Stimulated activated CD8-positive, alpha-beta memory T cell treated with anti-CD3 and anti-CD28 coated beads, Interleukin-2, amount 100 ng/mL, for 1 hour (primary cell): ENCODE data around the gene FANCL.
"Not testable (repeated sequence)": the region's sequence is repeated elsewhere in the genome, so short reads cannot be mapped to it uniquely, and the experiment has no call there.

Experiments
- DNase-seq, 2 donors: peaks; one replicate each; pipeline ENCODE4 v3.0.0-alpha.2; 2020; ENCODE audit warnings: low read depth in 2 of 2

Gene FANCL

DNA sequence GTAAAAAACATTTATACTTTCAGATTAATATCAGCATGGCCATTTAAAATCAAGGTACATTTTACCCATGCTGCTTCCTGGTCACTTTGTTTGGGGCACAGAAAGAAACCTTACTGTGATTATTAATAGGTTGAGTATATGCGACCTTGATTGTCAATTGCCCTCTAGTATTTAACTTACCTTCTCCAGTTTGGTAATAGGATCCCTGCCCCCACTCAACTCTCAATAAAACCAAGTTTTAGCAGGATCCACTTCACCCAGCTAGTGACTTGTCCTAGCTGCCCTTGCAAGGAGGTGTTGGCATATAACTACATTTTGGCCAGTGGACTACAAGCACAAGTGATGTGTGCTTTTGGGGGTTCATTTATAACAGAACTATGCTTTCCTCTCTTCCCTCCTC lies 34.3 kb downstream of the FANCL start:
- DNase-seq: no peak

DNA sequence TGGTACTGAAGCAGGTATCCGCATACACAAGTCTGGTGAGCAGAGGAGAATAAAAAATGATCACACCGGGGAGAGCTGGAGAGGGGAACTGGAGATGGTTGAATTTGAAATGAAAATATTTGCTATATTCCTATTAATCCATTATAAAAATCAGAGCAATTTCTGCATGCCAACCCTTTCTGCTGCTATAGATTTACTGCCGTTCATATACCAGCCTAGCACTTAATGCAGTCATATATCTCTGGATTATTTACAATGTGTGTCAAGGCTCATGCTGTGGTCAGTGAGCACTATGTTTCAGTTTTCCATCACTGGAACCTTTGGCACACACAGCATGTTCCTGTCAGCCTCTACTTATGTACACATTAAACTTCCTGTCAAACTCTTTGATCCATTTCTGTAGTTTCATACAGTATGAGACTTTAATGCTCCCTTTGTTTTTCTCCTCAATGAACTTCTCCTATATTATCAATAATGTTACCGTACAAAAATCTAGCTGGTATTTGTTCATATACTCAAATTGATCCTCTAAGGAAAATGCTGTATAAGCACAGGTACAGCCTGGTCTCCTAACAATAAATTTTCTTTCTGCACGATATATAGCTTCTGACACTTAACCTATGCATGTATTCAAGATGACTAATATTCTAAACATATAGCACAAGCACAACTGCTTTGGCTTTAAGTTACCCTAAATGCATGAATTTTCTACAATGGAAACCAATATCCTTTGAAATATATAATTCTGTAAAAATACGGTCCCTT lies 36.7 kb downstream of the FANCL start:
- DNase-seq: no peak

DNA sequence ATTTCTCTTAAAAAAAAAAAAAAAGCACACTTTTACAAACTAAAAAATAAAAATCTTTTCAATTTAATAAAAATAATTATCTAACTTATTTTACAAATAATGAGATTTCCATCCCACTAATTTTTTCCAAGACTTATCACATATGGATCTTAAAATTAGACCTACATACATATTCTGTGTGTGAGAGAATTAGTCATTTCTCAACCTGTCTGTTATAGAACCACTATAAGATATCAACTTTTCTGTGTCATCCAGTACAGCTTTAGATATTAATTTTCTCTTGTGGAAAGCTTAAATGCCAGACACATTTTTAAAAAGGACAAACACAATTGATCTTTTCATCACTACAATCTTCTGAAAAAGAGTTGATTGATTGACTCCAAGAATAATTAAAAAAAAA lies 38.1 kb downstream of the FANCL start:
- no peak for DNase-seq

DNA sequence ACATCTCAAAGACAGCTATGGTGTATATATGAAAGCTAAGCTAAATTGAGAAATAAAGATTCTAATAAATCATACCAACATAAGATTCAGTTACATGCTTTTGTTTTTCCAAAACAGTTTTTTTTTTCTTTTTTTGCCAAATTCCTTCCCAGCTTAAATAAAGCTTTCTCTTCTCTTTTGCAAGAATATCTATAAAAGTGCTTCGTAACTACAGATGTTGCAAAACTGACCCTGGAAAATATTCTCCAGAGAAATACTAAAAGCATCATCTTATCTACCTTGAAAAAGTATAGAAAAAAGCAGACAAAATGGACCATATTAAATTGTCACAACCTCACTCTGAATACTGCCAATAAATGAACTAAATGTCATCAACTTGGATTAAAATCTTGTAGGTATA lies 38.7 kb downstream of the FANCL start:
- DNase-seq: no peak

DNA sequence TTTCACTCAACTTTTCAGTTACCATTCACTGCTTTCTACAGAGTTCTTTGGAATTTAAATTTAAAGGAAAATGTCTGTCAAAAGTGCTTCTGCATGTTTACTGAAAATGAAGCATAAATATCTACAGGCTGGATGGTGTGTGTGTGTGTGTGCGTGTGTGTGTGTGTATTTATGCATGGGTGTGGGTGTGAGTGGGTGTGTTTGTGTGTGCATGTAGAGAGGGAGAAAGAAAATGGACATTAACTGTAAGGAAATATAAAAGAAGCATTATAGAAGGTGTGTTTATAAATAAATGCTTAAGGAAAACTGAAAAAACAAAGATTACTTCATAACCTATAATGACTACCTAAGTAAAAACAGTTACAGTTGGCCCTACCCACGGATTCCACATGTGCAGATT lies 43.2 kb downstream of the FANCL start:
- DNase-seq: no peak

DNA sequence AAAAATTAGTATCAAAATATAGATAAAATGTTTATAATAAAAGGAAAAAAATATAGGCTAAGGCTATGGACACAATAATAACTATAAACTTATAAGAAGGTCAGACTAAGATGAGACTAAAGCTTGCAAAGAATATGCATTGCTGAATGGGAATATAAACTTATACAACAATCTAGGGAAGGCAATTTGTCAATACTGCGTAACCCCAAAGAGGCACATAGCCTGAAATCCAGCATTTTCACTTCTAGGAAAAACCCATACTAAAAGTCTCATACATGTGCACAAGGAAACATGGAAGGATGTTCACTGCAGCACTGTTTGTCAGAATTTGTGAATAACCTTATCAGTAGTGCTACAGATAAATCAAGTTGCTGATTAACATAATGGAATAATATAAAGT lies 45.5 kb downstream of the FANCL start:
- no peak for DNase-seq

DNA sequence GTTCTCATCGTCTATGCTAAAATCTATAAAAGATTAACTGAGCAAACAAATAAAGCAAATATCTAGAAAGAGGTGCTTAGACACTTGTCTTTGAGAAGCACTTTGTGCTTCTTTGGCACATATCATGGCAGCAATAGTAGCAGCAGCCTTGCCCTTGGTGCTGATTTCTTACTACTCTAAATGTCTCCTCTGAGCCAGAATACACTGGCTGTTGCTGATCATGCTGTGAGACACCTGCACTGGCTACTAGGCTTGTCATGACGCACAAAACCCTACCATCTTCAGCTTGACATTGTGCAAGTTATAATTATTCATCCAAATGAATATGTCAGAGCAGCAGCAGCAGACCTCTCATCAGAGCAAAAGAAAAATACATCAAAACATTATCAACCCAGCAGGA lies 46.7 kb downstream of the FANCL start:
- DNase-seq: no peak

DNA sequence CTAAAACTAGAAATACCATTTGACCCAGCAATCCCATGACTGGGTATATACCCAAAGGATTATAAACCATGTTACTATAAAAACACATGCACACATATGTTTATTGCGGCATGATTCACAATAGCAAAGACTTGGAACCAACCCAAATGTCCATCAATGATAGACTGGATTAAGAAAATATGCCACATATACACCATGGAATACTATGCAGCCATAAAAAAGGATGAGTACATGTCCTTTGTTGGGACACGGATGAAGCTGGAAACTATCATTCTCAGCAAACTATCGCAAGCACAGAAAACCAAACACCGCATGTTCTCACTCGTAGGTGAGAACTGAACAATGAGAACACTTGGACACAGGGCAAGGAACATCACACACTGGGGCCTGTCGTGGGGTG lies 54.1 kb downstream of the FANCL start:
- DNase-seq: not testable (repeated sequence)

DNA sequence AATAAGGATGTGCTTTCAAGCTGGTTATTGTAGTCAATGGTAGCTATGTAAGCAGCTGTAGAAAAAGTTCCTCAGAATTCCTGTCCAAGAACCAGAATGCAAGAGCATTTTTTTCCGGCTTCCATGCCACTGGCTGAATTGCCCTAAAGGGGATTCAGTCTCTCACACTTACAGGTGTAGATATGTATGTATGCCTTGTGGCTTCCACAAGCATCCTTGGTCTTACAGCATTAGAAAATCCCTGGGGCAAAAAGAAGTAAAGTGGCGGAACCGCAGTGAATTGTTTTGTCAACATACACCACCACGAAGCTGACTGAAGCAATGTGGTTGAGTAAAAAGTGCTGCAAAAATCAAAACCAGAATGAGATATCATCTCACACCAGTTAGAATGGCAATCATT lies 54.6 kb downstream of the FANCL start:
- no peak for DNase-seq

DNA sequence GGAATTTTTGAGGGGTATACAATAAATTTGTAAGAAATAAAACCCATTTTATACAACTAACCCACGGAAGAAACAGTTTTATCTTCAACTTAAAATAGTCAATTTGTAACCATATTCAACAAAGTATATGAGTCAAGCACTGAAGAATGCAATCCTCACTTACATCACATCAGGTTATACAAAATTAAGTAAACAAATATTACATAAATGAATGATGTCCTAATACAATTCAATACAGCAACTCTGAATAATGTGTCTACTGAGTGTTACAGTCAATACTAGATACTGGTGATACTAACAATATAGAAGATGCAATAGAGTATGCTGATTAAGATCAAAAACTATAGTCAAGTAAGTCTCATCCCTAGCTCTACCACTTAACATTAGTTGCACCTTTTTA lies 58.6 kb downstream of the FANCL start:
- no peak for DNase-seq

DNA sequence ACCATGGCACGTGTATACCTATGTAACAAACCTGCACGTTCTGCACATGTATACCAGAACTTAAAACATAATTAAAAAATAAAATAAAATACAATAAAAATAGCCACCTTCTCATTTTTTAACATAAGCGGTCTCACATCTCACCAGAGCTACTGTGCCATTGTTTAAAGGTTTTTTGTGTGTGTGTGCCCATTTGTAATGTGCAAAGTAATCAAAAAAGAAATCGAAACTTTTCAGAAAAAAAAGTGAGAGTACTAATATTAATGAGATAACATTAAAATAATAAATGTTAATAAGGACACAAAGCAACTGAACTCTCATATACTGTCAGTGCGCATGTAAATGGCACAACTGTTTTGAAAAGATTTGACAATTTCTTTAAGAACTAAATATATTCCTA lies 60.5 kb downstream of the FANCL start:
- no peak for DNase-seq

DNA sequence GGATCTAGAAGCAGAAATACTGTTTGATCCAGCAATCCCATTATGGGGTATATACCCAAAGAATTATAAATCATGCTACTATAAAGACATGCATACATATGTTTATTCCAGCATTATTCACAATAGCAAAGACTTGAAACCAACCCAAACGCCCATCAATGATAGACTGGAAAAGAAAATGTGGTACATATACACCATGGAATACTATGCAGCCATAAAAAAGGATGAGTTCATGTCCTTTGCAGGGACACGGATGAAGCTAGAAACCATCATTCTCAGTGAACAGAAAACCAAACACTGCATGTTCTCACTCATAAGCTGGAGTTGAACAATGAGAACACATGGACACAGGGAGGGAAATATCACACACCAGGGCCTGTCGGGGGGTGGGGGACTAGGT lies 61.0 kb downstream of the FANCL start:
- not testable (repeated sequence) for DNase-seq

DNA sequence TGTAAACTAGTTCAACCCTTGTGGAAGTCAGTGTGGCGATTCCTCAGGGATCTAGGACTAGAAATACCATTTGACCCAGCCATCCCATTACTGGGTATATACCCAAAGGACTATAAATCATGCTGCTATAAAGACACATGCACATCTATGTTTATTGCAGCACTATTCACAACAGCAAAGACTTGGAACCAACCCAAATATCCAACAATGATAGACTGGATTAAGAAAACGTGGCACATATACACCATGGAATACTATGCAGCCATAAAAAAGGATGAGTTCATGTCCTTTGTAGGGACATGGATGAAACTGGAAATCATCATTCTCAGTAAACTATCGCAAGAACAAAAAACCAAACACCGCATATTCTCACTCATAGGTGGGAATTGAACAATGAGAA lies 63.9 kb downstream of the FANCL start:
- DNase-seq: not testable (repeated sequence)

DNA sequence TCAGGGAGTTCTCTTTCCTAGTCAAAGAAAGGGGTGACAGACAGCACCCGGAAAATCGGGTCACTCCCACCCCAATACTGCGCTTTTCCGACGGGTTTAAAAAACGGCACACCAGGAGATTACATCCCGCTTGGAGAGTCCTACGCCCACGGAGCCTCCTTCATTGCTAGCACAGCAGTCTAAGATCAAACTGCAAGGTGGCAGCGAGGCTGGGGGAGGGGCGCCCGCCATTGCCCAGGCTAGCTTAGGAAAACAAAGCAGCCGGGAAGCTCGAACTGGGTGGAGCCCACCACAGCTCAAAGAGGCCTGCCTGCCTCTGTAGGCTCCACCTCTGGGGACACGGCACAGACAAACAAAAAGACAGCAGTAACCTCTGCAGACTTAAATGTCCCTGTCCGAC lies 69.3 kb downstream of the FANCL start:
- not testable (repeated sequence) for DNase-seq

DNA sequence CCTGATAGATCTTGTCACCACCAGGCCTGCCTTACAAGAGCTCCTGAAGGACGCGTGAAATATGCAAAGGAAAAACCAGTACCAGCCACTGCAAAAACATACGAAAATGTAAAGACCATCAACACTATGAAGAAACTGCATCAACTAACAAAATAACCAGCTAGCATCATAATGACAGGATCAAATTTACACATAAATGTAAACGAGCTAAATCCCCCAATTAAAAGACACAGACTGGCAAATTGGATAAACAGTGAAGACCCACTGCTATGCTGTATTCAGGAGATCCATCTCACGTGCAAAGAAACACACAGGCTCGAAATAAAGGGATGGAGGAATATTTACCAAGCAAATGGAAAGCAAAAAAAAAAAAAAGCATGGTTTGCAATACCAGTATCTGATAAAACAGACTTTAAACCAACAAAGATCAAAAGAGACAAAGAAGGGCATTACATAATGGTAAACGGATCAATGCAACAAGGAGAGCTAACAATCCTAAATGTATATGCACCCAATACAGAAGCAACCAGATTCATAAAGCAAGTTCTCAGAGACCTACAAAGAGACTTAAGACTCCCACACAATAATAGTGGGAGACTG lies 70.7 kb downstream of the FANCL start:
- not testable (repeated sequence) for DNase-seq

DNA sequence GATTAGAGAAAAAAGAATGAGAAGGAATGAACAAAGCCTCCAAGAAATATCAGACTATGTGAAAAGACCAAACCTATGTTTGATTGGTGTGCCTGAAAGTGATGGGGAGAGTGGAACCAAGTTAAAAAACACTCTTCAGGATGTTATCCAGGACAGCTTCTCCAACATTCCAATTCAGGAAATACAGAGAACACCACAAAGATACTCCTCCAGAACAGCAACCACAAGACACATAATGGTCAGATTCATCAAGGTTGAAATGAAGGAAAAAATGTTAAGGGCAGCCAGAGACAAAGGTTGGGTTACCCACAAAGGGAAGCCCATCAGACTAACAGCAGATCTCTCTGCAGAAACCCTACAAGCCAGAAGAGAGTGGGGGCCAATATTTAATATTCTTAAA lies 71.3 kb downstream of the FANCL start:
- DNase-seq: not testable (repeated sequence)

DNA sequence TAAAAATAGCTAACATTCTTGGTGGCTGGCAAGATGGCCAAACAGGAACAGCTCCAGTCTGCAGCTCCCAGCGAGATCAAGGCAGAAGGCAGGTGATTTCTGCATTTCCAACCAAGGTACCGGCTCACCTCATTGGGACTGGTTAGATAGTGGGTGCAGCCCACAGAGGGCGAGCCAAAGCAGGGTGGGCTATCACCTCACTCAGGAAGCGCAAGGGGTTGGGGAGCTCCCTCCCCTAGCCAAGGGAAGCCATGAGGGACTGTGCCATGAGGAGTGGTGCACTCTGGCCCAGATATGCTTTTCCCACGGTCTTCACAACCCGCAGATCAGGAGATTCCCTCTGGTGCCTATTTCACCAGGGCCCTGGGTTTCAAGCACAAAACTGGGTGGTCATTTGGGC lies 73.0 kb downstream of the FANCL start:
- DNase-seq: not testable (repeated sequence)

DNA sequence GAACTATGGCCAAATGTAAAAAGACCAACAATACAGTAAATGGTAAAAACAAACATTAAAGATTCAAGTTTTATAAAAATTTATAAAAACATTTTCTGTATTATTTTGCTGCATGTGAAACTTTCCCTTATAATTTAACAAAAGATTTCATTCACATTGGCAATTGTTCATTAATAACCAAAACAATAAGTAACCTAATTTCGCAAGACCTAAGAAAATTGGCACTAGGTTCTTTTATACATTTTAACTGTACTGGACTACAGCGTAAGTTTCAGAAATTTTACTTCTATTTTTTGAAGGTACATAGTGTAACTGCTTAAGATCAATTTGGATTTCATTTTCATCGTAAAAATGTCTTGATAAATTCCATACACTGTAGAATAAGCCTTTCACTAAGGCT lies 77.2 kb downstream of the FANCL start:
- no peak for DNase-seq

DNA sequence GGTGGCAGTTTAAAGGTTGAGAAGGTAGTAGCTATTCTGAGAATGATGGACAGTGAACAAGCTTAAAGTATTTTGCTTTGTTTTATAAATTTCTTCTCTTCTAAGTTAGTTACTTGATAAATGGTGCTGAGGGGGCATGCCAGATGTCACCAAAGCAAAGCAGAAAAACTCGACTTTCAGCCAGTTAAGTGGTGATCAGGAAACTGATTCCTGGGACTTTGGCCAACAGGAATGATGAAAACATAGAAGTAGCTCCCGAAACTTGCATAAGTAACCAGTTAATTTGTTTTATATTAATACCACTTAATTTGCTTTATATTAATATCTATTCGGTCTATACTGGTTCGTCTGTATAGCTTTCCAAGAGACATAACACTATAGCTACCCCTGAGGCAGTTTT lies 82.6 kb downstream of the FANCL start:
- no peak for DNase-seq

DNA sequence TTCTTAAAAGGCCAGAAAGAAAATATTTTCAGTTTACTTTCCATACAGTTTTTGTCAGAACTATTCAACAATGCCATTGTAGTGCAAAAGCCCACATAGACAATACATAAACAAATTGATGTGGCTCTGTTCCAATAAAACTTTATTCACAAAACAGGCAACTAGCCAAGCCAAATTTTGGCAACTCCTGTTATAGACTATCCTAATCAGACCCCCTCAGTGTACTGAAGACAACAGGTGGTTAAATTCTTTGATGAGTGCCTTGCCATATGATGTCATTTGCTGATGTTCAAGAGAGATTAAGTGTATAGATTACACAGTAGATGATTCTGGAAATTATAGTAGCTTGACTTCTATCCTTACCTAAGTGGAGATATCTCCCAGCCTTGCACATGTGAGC lies 83.4 kb downstream of the FANCL start:
- no peak for DNase-seq

DNA sequence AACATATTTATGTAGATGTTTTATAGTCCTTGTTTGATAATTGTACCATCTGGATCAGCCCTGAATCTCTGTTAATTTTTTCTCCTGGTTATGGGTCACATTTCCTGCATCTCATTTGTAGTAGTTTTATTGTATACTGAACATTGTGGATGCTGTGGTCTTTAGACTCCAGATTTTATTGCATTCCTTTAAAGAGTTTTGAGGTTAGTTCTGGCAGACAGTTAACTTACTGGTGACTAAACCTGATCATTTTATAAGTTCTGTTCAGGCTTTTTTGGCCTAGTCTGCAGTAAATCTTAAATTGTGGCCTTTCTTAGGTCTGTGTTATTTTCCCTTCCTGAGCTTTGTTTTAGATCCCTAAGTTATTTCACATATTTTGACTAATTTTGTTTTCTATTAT lies 84.3 kb downstream of the FANCL start:
- no peak for DNase-seq

DNA sequence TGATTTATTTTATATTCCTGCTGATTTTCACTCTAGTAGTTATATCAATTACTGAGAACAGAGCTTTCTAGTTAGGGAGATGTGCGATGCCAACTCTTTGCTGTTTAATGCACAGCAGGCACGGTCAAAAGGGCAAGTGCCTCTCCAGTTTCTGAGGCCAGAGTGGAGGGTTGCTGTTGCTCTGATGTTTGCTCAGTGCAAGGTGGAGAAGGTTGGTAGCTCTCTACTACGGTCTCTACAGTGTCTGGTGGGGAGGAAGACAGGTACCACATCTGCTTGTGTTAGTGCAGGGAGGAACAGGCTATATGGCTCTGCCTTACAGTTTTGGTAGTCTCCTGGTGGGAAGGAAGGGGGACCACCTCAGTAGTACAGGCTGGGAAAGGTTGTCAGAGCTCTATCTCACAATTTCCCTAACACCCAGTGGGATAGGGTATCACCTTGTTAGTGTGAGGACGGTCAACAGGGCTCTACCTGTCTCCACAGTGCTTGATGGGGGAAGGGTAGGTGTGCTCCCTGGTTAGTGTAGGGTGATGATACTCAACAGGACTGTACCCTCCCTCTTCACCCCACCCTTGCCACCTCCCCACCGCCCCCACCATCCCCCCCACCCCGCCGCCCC lies 85.9 kb downstream of the FANCL start:
- DNase-seq: no peak

DNA sequence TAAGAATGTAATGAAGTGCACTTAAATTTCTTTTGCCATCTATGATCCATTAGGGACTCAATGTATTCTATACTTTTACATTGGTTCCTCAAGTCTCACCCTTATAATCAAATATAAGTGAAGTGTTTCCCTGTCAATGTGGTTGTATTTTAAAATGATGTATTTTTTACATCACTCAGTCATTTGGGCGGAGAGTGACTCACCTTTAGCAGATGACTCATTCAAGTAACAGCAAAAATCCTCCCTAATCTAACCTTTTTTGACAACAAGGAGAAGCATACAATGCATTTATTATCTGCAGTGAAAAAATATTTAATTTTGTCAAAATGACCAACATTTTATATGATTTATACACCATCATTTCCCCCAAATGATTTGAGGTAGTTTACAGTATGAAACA lies 94.4 kb downstream of the FANCL start:
- DNase-seq: no peak
